K562 (cell line): Measurements from ENCODE around the gene PPP1R13L. TPM values are rescaled to one million over a fixed set of nuclear protein-coding genes. Genes with fewer than 3 reads are reported as not detected.

Experiments
- CREB1 ChIP-seq, 2 experiments: sonication (generic) in 1 of 2; formaldehyde crosslinking in 1 of 2; IDR thresholded peaks; 2 replicates each; pipeline versions ENCODE4 v1.6.1 to v1.8.0; 2012 to 2022; ENCODE audit warnings: inconsistent platforms in 1 of 2, mild to moderate bottlenecking in 1 of 2, missing genetic modification reagents in 1 of 2, moderate library complexity in 1 of 2
- DDX20 ChIP-seq: fragments of 450-650 bp; IDR thresholded peaks from 2 replicates; pipeline ENCODE4 v1.6.1; 2016; ENCODE audit warnings: missing genetic modification characterization, low read depth, mild to moderate bottlenecking, missing compliant biosample characterization, moderate library complexity
- HLTF ChIP-seq: fragments of 450-650 bp; IDR thresholded peaks from 2 replicates; pipeline ENCODE4 v1.6.1; 2016
- KAT2B ChIP-seq: IDR thresholded peaks from one replicate; pipeline ENCODE4 v1.6.1; 2012; ENCODE audit warnings: low read depth, mild to moderate bottlenecking, control low read depth, inconsistent platforms, low read length, moderate library complexity
- RFX1 ChIP-seq: fragments of 450-650 bp; IDR thresholded peaks from 2 replicates; pipeline ENCODE4 v1.6.1; 2016; ENCODE audit warnings: mild to moderate bottlenecking, moderate library complexity
- RNF2 ChIP-seq: sonication (generic); IDR thresholded peaks from 2 replicates; pipeline ENCODE4 v1.6.1; 2016
- SNIP1 ChIP-seq: fragments of 450-650 bp; IDR thresholded peaks from 2 replicates; pipeline ENCODE4 v1.7.1; 2017; ENCODE audit warnings: low read depth, mild to moderate bottlenecking
- ZBTB7A ChIP-seq: IDR thresholded peaks from 2 replicates; pipeline ENCODE4 v1.6.1; 2011; ENCODE audit warnings: low read depth, mild to moderate bottlenecking, low read length, moderate library complexity, borderline replicate concordance; ENCODE audit not compliant: control insufficient read depth
- ZNF75A ChIP-seq: fragments of 450-650 bp; formaldehyde crosslinking; IDR thresholded peaks from 2 replicates; pipeline ENCODE4 v1.4.0; 2020; ENCODE audit warnings: mild to moderate bottlenecking
- polyA plus RNA-seq, 8 experiments: library from polyadenylated mRNA; depleted of rRNA in 4 of 8; stranded (reverse) in 5 of 8; unstranded in 3 of 8; fragments of >200 nt; fragmentation: Nextera tagmentation in 2 of 8; fragmentation: Illumina TruSeq in 1 of 8; extraction: Ambion mirVana in 2 of 8; extraction: Trizol in 1 of 8; gene quantifications; 2 replicates each; pipeline versions ENCODE4 v1.2.1 to v1.2.3, GENCODE V29; 2011 to 2014; ENCODE audit warnings: inconsistent platforms in 1 of 8, missing spikeins in 1 of 8
- total RNA-seq, 7 experiments: library from RNA; depleted of rRNA in 6 of 7; stranded (reverse); fragments of >200 nt in 6 of 7; fragmentation: Illumina TruSeq in 2 of 7; extraction: Trizol in 2 of 7; gene quantifications; 2 replicates each; pipeline versions ENCODE4 v1.2.1 to v1.2.3, GENCODE V29; 2011 to 2021; ENCODE audit warnings: low replicate concordance in 1 of 7
- TF ChIP-seq, protein P1 (sequence below), 2 experiments: fragments of 450-650 bp in 1 of 2; sonication (generic) in 1 of 2; formaldehyde crosslinking in 1 of 2; IDR thresholded peaks; 2 replicates each; pipeline versions ENCODE4 v1.7.1 to v1.9.0; 2016 to 2022; ENCODE audit warnings: inconsistent platforms in 1 of 2, mild to moderate bottlenecking in 1 of 2, missing genetic modification reagents in 1 of 2
- TF ChIP-seq, protein P2 (sequence below): fragments of 250-450 bp; sonication (Bioruptor Pico); IDR thresholded peaks from 2 replicates; pipeline ENCODE4 v1.6.1; 2021; ENCODE audit warnings: mild to moderate bottlenecking
- TF ChIP-seq, protein P3 (sequence below): fragments of 450-650 bp; formaldehyde crosslinking; IDR thresholded peaks from 2 replicates; pipeline ENCODE4 v1.4.0; 2020; ENCODE audit warnings: mild to moderate bottlenecking, mixed read lengths
- TF ChIP-seq, protein P4 (sequence below), 3 experiments: IDR thresholded peaks in 2 of 3; conservative IDR thresholded peaks in 1 of 3; 2 replicates each; pipeline ENCODE4 v1.5.1; 2011 to 2012; ENCODE audit warnings: low read length in 3 of 3, mild to moderate bottlenecking in 3 of 3, control low read depth in 2 of 3, improper control_type of control experiment in 1 of 3, inconsistent platforms in 1 of 3, low read depth in 1 of 3, mixed read lengths in 1 of 3, moderate library complexity in 1 of 3; ENCODE audit not compliant: insufficient read depth in 2 of 3

Gene PPP1R13L
- total and polyA plus RNA-seq, 9 of the 15 experiments (the other 6 are each of a cell fraction or from before 2014, with no cell fraction given): 0.32 to 6.7 (median 2.0) TPM

DNA sequence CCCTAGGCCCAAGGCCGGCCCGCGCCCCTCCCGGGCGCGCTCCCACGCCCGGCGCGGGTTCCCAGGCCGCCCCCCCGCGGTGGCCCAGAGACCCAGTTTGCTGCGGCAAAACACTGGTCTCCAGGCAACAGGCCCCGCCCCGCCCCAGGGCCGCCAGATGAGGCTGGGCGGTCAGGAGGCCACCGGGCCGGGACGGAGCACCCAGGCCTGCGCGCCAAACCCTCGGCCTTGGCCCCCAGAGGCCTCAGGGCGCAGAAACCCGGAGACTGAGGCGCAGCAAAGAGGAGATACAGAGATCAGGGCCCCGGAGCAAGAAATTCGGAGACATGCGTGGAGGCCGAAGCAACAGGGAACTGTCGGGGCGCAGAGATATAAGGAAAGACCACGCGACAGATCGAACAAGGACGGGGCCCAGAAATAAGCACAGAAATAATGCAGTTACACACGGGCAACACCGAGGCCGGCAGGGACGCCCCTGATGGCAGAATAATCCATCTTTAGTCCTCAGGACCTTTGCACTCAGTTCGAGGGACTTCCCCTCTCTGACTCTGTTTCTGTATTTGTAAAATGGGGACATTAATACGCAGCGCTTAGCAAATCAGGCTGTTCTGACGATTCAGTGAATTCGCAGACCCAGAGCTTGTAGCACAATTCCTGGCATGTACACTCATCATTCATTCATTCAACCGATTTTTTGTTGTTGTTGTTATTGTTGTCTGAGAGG lies 39.6 kb upstream of the PPP1R13L start (continued):
- TF ChIP-seq, protein P1, sequence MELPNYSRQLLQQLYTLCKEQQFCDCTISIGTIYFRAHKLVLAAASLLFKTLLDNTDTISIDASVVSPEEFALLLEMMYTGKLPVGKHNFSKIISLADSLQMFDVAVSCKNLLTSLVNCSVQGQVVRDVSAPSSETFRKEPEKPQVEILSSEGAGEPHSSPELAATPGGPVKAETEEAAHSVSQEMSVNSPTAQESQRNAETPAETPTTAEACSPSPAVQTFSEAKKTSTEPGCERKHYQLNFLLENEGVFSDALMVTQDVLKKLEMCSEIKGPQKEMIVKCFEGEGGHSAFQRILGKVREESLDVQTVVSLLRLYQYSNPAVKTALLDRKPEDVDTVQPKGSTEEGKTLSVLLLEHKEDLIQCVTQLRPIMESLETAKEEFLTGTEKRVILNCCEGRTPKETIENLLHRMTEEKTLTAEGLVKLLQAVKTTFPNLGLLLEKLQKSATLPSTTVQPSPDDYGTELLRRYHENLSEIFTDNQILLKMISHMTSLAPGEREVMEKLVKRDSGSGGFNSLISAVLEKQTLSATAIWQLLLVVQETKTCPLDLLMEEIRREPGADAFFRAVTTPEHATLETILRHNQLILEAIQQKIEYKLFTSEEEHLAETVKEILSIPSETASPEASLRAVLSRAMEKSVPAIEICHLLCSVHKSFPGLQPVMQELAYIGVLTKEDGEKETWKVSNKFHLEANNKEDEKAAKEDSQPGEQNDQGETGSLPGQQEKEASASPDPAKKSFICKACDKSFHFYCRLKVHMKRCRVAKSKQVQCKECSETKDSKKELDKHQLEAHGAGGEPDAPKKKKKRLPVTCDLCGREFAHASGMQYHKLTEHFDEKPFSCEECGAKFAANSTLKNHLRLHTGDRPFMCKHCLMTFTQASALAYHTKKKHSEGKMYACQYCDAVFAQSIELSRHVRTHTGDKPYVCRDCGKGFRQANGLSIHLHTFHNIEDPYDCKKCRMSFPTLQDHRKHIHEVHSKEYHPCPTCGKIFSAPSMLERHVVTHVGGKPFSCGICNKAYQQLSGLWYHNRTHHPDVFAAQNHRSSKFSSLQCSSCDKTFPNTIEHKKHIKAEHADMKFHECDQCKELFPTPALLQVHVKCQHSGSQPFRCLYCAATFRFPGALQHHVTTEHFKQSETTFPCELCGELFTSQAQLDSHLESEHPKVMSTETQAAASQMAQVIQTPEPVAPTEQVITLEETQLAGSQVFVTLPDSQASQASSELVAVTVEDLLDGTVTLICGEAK (IDR thresholded peaks at IDR 0.05): peak; percentile 57
- TF ChIP-seq, protein P1 (CRISPR knock-in tag; IDR thresholded peaks at IDR 0.05): no peak
- TF ChIP-seq SNIP1 (no peak), ZBTB7A (peak; percentile 99), KAT2B (no peak), RFX1 (peak; percentile 92), RNF2 (peak; percentile 45), ZNF75A (CRISPR knock-in tag) (no peak), CREB1 (IDR thresholded peaks at IDR 0.05) (no peak), CREB1 (CRISPR knock-in tag; IDR thresholded peaks at IDR 0.05) (peak; percentile 52; the same call in 1 of the 2 replicates), HLTF (no peak), DDX20 (no peak)
- TF ChIP-seq, protein P2, sequence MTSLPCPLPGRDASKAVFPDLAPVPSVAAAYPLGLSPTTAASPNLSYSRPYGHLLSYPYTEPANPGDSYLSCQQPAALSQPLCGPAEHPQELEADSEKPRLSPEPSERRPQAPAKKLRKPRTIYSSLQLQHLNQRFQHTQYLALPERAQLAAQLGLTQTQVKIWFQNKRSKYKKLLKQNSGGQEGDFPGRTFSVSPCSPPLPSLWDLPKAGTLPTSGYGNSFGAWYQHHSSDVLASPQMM (CRISPR knock-in tag): no peak
- TF ChIP-seq, protein P3, sequence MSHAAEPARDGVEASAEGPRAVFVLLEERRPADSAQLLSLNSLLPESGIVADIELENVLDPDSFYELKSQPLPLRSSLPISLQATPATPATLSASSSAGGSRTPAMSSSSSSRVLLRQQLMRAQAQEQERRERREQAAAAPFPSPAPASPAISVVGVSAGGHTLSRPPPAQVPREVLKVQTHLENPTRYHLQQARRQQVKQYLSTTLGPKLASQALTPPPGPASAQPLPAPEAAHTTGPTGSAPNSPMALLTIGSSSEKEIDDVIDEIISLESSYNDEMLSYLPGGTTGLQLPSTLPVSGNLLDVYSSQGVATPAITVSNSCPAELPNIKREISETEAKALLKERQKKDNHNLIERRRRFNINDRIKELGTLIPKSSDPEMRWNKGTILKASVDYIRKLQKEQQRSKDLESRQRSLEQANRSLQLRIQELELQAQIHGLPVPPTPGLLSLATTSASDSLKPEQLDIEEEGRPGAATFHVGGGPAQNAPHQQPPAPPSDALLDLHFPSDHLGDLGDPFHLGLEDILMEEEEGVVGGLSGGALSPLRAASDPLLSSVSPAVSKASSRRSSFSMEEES (CRISPR knock-in tag): no peak
- TF ChIP-seq, protein P4, sequence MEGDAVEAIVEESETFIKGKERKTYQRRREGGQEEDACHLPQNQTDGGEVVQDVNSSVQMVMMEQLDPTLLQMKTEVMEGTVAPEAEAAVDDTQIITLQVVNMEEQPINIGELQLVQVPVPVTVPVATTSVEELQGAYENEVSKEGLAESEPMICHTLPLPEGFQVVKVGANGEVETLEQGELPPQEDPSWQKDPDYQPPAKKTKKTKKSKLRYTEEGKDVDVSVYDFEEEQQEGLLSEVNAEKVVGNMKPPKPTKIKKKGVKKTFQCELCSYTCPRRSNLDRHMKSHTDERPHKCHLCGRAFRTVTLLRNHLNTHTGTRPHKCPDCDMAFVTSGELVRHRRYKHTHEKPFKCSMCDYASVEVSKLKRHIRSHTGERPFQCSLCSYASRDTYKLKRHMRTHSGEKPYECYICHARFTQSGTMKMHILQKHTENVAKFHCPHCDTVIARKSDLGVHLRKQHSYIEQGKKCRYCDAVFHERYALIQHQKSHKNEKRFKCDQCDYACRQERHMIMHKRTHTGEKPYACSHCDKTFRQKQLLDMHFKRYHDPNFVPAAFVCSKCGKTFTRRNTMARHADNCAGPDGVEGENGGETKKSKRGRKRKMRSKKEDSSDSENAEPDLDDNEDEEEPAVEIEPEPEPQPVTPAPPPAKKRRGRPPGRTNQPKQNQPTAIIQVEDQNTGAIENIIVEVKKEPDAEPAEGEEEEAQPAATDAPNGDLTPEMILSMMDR (IDR thresholded peaks at IDR 0.05 in 2 of 3, conservative IDR thresholded peaks at IDR 0.05 in 1 of 3; ENCODE audit: insufficient read depth in 2 of 3, low read depth in 1 of 3, low read length in 3 of 3): peak in 1 of 3 experiments; percentile 27; a peak in 3 of 6 replicates
